ENCODE data around the gene PTCD1.

Gene PTCD1

DNA sequence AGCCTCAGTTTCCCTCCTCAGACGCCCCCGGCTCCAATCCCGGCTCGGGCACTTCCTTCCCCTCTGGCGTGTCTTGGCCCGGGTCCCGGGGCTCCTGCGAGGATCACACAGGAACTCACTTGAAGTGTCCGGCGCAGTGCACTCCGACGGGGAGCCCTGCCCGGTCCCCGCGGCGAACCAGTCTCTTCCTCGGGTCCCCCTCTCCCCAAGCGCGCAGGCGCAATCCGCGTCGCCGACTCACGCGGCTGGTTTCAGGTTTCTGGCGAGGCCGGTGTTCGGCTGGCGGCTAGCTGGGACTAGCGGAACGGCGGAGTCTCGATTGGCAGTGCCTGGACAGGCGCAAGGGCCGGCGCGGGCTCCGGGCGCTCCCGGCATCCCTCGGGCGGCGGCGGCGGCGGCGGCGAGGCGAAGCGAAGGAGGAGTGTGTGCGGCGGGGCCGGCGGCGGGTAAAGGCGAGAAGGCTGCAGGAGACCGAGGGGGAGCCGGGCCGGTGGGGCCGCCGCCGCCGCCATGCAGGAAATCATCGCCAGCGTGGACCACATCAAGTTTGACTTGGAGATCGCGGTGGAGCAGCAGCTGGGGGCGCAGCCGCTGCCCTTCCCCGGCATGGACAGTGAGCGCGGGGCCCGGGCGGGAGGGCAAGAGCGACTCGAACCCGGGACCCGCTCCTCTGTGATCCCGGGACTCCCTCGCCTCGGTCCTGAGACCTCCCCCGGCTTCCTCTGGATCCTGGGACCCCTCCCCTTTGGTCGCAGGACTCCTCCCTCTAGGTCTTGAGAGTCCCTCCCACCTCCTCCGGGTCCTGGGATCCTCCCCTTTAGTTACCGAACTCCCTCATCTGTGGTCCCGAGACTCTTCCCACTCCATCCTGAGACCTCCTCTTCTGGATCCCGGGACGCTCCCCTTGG is at the start of gene PTCD1, which contains the start of gene CPSF4:
PTCD1 (minus strand) TSS at position 226 of the 908 bp plus-strand sequence. CDS start 3,556 bp downstream, outside the sequence.
CPSF4 (plus strand) TSS at position 371 of the 908 bp plus-strand sequence; CDS start at position 511, 140 bp downstream.
- peak; percentile 73 for DNase-seq (ENCODE audit: low read depth)

DNA sequence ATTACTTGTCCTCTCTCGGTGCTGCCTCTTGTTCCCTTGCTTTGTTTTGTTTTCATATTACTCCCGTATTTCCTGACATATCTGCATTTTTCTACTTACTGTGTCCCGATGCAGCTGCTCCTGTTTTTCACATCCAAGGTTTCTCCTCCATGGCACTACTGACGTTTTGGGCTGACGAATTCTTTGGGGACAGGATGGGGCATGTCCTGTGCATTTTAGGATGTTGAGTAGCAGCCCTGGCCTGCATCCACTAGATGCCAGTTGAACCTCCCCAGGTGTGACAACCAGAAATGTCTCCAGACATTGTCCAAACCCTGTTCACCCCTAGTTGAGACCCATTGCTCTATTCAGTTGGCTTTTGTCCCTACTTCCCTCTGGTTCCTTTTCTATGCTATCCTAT is 46.5 kb upstream of the PTCD1 start:
- DNase-seq (ENCODE audit: low read depth): no peak

DNA sequence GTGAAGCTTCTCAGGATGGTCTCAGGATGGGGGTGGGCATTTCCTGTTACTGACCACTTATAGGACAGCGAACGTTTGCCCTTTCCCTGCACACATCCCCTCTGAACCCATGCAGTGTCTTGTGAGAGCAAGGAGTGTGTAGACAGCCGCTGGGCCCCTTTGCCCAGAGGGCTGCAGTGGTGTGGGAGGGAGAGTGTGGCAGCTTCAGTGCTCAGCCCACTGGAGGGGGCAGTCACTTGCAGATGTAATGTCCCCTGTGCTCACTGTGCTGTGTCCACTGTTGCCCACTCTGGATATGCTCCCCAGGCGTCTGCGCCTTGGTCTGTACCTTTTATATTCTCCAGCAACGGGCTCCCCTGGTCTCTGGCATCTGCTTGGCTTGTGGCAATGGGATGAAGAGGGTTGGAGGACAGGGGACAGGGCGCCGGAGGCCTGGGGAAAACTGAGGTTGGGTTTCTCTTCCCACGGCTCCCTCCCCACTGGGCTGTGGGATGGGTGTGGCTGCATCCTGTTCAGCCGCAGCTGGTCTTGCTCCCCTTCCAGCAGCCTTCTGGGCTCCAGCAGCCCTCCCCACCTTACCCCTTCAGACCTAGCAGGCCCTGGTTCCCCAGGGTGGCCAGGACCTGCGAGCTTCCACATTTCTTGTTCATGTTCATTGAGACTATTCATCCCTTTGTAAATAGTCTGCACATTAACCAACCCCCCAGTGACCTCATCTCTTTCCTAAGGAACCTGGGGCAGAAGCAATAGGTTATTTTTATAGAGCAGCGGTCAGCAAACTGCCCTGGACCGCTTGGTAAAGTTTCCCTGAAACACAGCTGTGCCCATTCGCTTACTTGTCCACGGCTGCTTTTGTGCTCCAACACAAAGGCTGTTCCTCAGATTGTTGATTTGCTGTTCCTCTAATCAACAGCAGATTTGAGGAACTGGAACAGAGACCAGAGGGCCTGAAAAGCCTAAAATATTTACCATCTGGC is 40.2 kb upstream of the PTCD1 start:
- DNase-seq (ENCODE audit: low read depth): no peak

DNA sequence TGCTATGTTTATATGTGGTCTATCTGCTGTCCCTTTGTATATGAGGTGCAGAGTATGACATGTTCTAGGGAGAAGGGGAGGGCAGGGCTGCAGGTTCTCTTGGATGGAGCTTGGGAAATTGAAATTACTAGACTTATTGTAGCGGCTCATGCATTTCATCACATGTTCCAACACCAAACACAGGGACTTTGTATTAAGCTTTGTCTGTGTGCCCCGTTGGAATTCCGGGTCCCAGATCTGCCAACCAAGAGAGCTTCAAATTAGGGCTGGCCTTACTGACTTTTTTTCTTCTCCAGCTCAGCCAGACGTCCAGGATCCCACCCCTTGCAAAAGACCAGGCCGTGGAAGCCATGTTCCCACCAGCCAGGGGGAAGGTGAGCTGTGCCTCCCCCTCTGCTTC is 37.5 kb upstream of the PTCD1 start:
- no peak for DNase-seq (ENCODE audit: low read depth)

DNA sequence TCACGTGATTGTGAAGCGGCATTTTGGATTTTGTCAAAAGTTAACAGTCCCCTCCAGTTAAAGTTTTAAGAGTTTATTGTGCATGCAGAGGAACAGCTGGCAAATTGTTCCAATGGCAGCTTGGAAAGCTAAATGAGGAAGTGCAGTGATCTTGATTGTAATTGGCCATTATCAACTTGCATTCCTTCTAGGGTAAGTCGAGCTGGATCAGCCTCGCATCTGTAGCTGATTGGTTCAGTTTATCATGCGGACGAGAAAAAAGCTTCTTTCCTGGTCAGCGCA is 34.7 kb upstream of the PTCD1 start:
- peak; percentile 71 for DNase-seq (ENCODE audit: low read depth)

DNA sequence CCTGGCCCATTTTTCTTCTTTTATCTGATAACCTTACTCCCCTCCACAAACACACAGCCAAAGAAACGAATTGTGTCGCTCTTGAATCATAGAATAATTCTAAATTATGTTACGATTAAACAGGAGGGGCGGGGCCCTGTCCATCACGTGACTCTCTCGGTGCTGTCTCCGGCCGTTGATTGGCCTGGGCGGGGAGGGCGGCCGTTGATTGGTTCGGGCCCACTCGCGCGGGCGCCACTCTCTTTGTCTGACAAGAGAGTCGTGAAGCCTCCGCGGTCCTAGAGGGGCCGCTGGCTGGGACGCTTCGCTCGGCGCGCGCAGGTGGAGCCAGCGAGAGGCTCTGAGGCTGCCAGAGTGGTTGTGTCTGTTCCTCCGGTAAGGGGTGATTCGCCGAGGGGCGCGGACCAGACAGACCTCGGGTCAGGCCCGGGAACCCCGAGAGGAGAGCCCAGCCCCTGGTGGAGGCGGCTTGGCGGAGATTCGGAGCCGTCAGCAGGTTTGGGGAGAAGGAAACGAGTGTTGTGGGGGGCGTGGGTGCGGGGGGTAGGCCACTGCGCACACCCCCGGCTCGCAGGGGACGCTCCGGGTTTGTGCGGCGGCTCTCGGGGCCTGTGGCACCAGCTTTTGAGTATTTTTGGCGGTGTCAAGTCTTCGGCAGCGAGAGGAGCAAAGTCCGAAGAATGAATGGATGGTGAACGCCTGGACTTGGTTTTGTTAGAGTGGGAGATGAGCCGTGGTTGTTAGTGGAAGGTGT is 34.1 kb upstream of the PTCD1 start, which contains the start of gene ZNF789:
ZNF789 (plus strand) TSS at position 330 of the 754 bp plus-strand sequence. CDS start 3,567 bp downstream, outside the sequence.
- peak; percentile 73 for DNase-seq (ENCODE audit: low read depth)

DNA sequence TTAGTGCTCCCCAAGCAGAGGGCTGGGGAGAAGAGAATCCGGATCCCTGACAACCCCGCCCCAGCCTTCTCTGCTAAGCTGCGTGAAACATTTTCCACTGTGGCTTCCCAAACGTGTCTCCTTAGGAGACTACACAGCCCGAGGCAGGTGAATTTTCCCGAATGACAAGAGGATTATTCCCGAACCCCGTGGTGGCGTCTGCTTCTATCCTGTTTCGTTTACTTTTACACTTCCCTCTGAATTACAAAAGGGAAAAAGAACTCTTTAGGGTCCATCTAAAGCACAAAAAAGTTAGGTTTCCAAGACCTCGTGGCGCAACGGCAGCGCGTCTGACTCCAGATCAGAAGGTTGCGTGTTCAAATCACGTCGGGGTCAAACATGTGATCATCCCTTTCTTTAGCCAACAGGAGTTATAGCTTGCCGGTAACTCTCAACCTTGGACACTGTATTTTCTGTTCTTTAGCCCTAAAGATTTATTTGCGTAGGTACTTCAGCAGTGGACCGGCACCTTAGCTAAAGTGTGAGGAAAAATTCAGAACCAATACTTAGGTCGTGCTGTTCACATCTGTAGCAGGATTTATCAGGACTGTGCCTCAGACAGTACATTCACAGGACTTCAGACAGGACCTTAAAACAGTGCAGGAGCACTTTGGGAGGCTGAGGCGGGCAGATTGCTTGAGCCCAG is 30.9 kb upstream of the PTCD1 start:
- no peak for DNase-seq (ENCODE audit: low read depth)

GRCh38 chr7:99468336-99468918 is 29.8 kb upstream of the PTCD1 start:
- DNase-seq (ENCODE audit: low read depth): no peak

GRCh38 chr7:99465421-99465768 is 26.8 kb upstream of the PTCD1 start:
- DNase-seq (ENCODE audit: low read depth): no peak

- no peak for DNase-seq (ENCODE audit: low read depth)
These were observed 22.6 kb upstream of the PTCD1 start for GRCh38 chr7:99461221-99461620.

- no peak for DNase-seq (ENCODE audit: low read depth)
These were observed 22.1 kb upstream of the PTCD1 start for GRCh38 chr7:99460651-99461050.

GRCh38 chr7:99459087-99459486 is 20.5 kb upstream of the PTCD1 start:
- DNase-seq (ENCODE audit: low read depth): no peak

- DNase-seq (ENCODE audit: low read depth): no peak
These were observed 19.3 kb upstream of the PTCD1 start for GRCh38 chr7:99457650-99458493.

DNA sequence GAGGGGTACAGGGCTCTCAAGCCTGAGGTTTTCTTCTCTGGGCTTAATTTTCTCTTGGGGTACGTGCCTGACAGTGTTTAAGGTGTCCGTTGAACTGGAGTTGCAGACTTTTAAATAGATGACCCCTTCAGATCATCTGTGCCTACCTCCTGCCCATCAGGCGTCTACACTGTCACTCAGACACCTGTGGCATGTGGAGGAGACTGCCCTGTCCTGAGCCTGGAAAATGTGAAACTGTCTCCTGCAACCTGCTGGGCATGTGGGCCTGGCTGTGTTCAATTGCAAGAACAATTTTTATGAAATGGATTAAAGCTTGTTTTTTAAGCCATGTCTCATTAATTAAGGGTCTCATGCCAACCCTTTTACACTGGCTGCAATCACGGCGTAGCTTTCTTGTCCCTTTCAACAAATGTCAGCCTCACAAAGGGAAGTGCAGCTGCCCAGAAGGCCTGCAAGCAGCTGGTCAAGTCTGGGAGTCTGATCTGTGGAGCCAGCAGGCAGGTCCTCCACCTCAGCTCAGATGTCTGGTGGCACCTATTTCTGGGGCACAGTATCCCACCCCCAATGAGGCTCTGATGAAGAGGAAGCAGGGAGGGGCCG is 18.6 kb upstream of the PTCD1 start:
- DNase-seq (ENCODE audit: low read depth): no peak

DNA sequence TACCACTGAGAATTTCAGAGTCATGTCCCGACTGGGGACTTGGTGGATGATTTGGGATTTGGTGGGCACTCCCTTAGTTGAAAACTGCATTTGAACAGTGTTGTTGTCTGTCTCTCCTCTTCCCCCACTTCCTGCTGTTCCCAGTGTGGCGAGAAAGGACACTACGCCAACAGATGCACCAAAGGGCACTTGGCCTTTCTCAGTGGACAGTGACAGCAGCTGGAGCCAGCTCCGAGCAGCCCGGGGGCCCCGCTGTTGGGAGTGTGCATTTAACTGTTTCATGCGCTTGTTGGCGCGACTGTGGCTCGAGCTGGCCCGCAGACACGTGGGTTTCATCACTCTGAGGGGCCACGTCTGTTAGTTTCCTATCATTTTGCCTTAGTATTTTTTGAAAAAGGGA is 17.7 kb upstream of the PTCD1 start:
- DNase-seq (ENCODE audit: low read depth): no peak

DNA sequence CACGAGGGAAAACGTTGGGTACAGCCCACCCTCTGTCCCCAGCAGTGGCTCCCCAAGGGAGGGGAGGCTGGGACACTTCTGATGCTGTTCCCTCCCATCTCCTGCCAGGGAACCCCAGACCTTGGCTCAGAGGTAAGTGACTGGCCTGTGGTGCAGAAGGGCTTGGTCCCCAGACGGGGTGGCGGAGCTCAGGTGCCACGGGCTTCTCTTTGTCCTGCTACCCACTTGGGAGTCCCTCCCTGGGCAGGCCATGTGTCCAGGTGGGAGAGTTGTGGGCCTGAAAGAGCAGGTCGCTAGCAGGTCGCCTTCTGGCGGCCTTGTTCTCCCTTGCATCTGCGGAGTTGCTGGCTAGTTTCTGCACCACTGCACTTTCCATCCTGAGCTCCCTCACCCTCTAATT is 17.3 kb upstream of the PTCD1 start:
- DNase-seq (ENCODE audit: low read depth): no peak

- no peak for DNase-seq (ENCODE audit: low read depth)
These were observed 14.5 kb upstream of the PTCD1 start for GRCh38 chr7:99453105-99453504.

GRCh38 chr7:99452541-99452940 is 13.9 kb upstream of the PTCD1 start:
- DNase-seq (ENCODE audit: low read depth): no peak

- DNase-seq (ENCODE audit: low read depth): no peak
These were observed 13.3 kb upstream of the PTCD1 start for GRCh38 chr7:99451936-99452335.

DNA sequence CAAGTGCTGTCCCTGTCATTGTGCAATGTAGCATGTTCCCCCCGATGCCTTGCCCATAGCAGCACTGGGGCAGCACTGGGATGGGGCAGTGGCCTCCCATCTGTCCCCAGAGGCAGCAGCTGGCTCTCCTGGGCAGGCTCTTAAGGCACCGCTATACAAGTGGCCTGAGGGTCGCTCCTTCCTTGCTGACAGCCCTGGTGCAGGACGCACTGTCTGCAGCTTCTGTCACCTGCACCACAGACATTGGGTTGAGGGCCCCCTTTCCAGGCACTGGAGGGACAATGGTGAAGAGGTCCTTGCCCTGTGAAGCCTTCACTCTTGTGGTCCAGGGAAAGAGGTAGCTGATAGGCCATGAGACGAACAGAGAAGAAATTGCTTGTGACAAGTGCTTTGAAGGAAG is 10.7 kb upstream of the PTCD1 start:
- DNase-seq (ENCODE audit: low read depth): no peak
